Osteocyte (in vitro differentiated cells): Measurements from ENCODE around the gene OSBPL2. TPM values are rescaled to one million over a fixed set of nuclear protein-coding genes. Genes with fewer than 3 reads are reported as not detected.

Source experiments
- DNase-seq: peaks from one replicate; pipeline ENCODE4 v3.0.0; 2021; ENCODE audit warnings: mixed read lengths; ENCODE audit not compliant: unreplicated experiment; ENCODE audit errors: extremely low spot score
- H3K27ac Mint-ChIP-seq: one replicate; pipeline ENCODE4 v1.8.0; 2021; ENCODE audit warnings: mild to moderate bottlenecking, mixed read lengths; ENCODE audit not compliant: unreplicated experiment
- H3K27me3 Mint-ChIP-seq: one replicate; pipeline ENCODE4 v1.8.0; 2021; ENCODE audit warnings: mixed read lengths; ENCODE audit not compliant: unreplicated experiment
- H3K36me3 Mint-ChIP-seq: one replicate; pipeline ENCODE4 v1.8.0; 2021; ENCODE audit warnings: mixed read lengths; ENCODE audit not compliant: unreplicated experiment
- H3K4me1 Mint-ChIP-seq: one replicate; pipeline ENCODE4 v1.8.0; 2021; ENCODE audit warnings: mixed read lengths; ENCODE audit not compliant: unreplicated experiment
- H3K4me3 Mint-ChIP-seq: one replicate; pipeline ENCODE4 v1.8.0; 2021; ENCODE audit warnings: mild to moderate bottlenecking, moderate library complexity, mixed read lengths; ENCODE audit not compliant: unreplicated experiment
- H3K9me3 Mint-ChIP-seq: one replicate; pipeline ENCODE4 v1.8.0; 2021; ENCODE audit warnings: mixed read lengths; ENCODE audit not compliant: unreplicated experiment
- total RNA-seq: library from RNA; stranded (reverse); gene quantifications from 2 replicates; pipeline ENCODE4 v1.2.1, GENCODE V29; 2021
- TF ChIP-seq, protein P1 (sequence below): fragments of 200-600 bp; sonication (generic); IDR thresholded peaks from 2 replicates; pipeline ENCODE4 v1.5.0; 2021; ENCODE audit warnings: antibody characterized with exemption, mild to moderate bottlenecking, moderate library complexity

The OSBPL2 gene
- total RNA-seq, 1 donor from 2014 or later = 46.3 TPM

DNA sequence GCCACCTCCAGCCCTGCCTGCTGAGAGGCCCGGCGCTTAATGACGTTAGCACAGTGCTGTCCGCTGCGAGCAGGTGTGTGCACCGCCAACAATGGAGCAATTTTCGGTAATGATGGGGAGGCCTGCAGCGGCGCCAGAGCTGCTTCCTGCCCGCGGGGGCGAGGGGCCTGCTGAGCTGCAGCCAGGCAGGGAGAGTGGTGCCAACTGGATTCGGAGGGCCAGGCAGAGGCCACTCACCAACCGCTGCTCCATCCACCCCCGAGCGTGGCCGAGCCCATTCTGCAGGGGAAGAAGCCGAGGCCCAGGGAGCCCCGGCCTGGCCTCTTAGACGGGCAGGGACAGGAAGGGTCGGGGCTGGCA, 27.8 kb upstream of the OSBPL2 start:
- DNase-seq = no peak
- no peaks in the 10 kb centered on the region for H3K9me3 Mint-ChIP-seq
- H3K27ac Mint-ChIP-seq = no peak overlapping the region
- no peak overlapping the region for H3K4me3 Mint-ChIP-seq
- H3K36me3 Mint-ChIP-seq = no peaks in the 10 kb centered on the region
- H3K27me3 Mint-ChIP-seq = peaks cover 8% of the 10 kb centered on the region
- peaks cover 7% of the 10 kb centered on the region for H3K4me1 Mint-ChIP-seq
- TF ChIP-seq, protein P1, sequence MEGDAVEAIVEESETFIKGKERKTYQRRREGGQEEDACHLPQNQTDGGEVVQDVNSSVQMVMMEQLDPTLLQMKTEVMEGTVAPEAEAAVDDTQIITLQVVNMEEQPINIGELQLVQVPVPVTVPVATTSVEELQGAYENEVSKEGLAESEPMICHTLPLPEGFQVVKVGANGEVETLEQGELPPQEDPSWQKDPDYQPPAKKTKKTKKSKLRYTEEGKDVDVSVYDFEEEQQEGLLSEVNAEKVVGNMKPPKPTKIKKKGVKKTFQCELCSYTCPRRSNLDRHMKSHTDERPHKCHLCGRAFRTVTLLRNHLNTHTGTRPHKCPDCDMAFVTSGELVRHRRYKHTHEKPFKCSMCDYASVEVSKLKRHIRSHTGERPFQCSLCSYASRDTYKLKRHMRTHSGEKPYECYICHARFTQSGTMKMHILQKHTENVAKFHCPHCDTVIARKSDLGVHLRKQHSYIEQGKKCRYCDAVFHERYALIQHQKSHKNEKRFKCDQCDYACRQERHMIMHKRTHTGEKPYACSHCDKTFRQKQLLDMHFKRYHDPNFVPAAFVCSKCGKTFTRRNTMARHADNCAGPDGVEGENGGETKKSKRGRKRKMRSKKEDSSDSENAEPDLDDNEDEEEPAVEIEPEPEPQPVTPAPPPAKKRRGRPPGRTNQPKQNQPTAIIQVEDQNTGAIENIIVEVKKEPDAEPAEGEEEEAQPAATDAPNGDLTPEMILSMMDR = no peak

GRCh38 chr20:62211216-62211615, 27.1 kb upstream of the OSBPL2 start:
- peaks cover 7% of the 10 kb centered on the region for H3K4me1 Mint-ChIP-seq
- DNase-seq = no peak
- TF ChIP-seq, protein P1 = no peak
- H3K4me3 Mint-ChIP-seq = no peak overlapping the region
- H3K27ac Mint-ChIP-seq = no peak overlapping the region
- H3K36me3 Mint-ChIP-seq = no peaks in the 10 kb centered on the region
- no peaks in the 10 kb centered on the region for H3K9me3 Mint-ChIP-seq
- H3K27me3 Mint-ChIP-seq = peaks cover 8% of the 10 kb centered on the region

DNA sequence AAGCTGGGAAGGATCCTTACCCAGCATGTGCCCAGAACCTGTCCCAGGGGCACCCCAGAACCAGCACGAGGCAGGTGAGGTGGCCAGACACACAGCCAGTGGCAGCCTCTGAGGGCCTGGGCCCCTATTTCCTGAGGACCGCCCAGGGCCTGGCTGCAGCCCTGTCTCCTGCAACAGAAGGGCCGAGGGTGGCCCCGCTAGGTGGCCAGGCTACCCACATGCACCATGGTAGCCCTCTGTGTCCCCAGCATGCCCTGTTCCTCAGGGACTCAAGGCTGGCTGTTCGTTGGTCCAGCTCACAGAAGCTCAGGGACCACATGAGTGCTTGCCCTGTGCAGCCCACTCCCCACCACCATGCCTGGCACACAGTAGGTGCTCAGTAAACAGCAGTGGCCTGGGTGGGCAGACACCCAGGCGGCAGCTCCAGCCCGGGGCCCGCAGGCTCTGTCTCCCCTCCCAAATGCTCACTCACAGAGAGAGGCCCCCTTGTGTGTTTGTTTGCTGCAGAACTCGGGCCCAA, 26.5 kb upstream of the OSBPL2 start:
- peaks cover 7% of the 10 kb centered on the region for H3K4me1 Mint-ChIP-seq
- no peaks in the 10 kb centered on the region for H3K9me3 Mint-ChIP-seq
- DNase-seq = no peak
- H3K27me3 Mint-ChIP-seq = peaks cover 8% of the 10 kb centered on the region
- no peak overlapping the region for H3K4me3 Mint-ChIP-seq
- no peaks in the 10 kb centered on the region for H3K36me3 Mint-ChIP-seq
- H3K27ac Mint-ChIP-seq = no peak overlapping the region
- TF ChIP-seq, protein P1 = no peak

DNA sequence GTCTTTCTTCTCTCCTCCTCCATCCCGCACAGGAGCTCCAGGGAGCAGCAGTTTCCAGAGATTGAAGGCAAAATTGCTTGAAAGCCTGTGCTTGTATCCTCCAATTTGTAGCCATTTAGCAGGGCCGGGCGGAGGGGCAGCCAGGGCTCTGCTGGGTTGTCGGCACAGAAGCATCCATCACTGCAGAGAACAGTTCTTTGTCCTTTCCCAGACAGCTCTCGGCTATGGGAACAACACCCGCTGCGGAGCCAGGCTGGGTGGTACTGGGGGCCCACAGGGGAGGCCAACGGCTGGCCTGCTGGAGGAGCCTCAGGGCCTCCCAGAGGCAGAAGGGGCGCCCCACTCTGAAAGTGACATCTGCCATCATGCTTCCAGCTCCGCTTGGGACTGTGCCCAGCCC, 26.0 kb upstream of the OSBPL2 start:
- TF ChIP-seq, protein P1 = no peak
- H3K4me1 Mint-ChIP-seq = peaks cover 3% of the 10 kb centered on the region
- no peak overlapping the region for H3K27ac Mint-ChIP-seq
- peaks cover 8% of the 10 kb centered on the region for H3K27me3 Mint-ChIP-seq
- no peaks in the 10 kb centered on the region for H3K9me3 Mint-ChIP-seq
- no peak for DNase-seq
- no peaks in the 10 kb centered on the region for H3K36me3 Mint-ChIP-seq
- no peak overlapping the region for H3K4me3 Mint-ChIP-seq

DNA sequence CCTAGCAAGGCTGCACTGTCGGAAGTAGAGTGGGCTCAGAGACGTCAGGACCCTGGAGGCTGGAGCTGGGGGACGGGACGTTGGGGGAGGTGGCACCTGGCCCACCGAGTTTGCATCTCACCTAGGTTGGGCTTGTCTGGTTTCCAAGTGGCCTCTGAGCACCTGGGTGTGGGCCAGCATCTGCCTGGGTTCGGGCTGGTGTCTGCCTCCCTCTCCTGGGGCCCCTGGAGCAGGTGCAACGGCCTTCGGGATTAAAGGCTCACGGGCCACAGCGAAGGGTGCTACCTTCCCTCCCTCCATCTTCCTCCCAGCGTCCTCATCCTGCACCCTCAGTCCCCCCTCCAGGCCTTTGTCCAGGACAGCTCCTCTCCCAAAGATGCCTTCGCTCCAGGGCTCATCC, 24.3 kb upstream of the OSBPL2 start:
- H3K36me3 Mint-ChIP-seq = no peaks in the 10 kb centered on the region
- H3K27me3 Mint-ChIP-seq = peaks cover 21% of the 10 kb centered on the region
- no peaks in the 10 kb centered on the region for H3K9me3 Mint-ChIP-seq
- peaks cover 2% of the 10 kb centered on the region for H3K4me1 Mint-ChIP-seq
- TF ChIP-seq, protein P1 = no peak
- H3K4me3 Mint-ChIP-seq = no peak overlapping the region
- no peak overlapping the region for H3K27ac Mint-ChIP-seq
- DNase-seq = no peak
